ENCODE data around the gene RFX8. TPM values are rescaled to one million over a fixed set of nuclear protein-coding genes. Genes with fewer than 3 reads are reported as not detected.

Gene RFX8
- polyA plus RNA-seq, 1 experiment = 1.7 TPM

DNA sequence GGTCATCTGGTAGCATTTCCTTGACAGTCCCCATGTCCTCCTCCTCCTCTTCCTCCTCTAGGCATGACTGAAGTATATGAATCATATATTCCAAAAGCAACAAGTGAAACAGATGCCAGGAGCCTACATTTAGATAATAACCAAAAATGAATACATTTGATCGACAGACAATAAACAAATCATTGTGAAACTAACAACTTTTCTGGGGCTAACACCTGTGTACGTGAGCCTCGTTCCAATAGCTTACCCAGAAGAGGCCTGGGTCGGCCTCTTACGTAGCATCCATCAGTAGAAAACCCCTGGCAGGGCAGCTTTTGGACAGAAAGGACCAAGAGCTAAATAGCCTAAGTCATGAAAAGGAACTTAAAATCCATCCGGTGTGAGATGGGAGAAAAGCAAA lies 72.3 kb downstream of the RFX8 start:
- TF ChIP-seq, protein P1, sequence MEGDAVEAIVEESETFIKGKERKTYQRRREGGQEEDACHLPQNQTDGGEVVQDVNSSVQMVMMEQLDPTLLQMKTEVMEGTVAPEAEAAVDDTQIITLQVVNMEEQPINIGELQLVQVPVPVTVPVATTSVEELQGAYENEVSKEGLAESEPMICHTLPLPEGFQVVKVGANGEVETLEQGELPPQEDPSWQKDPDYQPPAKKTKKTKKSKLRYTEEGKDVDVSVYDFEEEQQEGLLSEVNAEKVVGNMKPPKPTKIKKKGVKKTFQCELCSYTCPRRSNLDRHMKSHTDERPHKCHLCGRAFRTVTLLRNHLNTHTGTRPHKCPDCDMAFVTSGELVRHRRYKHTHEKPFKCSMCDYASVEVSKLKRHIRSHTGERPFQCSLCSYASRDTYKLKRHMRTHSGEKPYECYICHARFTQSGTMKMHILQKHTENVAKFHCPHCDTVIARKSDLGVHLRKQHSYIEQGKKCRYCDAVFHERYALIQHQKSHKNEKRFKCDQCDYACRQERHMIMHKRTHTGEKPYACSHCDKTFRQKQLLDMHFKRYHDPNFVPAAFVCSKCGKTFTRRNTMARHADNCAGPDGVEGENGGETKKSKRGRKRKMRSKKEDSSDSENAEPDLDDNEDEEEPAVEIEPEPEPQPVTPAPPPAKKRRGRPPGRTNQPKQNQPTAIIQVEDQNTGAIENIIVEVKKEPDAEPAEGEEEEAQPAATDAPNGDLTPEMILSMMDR (IDR thresholded peaks at IDR 0.05; ENCODE audit: insufficient read depth, low read depth, low read length) = no peak
- DNase-seq (ENCODE audit: low read depth) = no peak
- ChIA-PET POLR2A (no interaction called here), CTCF (interaction anchor here (0.6 to 1.9 kb wide), 3 partner anchors 17 to 512 kb away, joined by 3 to 5 read pairs (median 3); no protein-coding TSS in a partner anchor)
- Histone ChIP-seq H3K27me3 (ENCODE audit: control insufficient read depth, insufficient read depth, low read length) (no peaks in the 10 kb centered on the region), H3K4me3 (ENCODE audit: low read depth, low read length) (no peak overlapping the region), H3K36me3 (ENCODE audit: control insufficient read depth, insufficient read depth, low read length) (no peaks in the 10 kb centered on the region)

DNA sequence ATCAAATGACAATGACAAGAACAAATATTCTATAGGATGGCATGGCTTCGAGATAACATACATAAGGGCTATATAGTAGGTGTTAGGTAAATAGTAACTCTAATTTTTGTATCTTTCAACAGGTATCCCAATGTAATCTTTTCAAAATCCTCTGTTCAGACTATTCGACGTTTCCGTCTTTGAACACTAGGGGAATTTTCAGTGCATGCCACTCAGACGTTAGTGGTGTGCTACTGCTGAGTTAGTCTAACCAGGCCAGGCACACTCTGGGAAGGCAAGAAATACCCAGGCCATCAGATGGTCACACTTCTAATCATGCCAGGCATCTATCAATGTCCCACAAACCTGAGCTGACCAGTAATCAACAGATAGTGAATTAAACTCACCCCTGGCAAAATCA lies 73.0 kb downstream of the RFX8 start:
- ChIA-PET POLR2A (no interaction called here), CTCF (interaction anchor here (1.2 to 1.9 kb wide), 2 partner anchors 17 to 28 kb away, joined by 3 to 5 read pairs; no protein-coding TSS in a partner anchor)

DNA sequence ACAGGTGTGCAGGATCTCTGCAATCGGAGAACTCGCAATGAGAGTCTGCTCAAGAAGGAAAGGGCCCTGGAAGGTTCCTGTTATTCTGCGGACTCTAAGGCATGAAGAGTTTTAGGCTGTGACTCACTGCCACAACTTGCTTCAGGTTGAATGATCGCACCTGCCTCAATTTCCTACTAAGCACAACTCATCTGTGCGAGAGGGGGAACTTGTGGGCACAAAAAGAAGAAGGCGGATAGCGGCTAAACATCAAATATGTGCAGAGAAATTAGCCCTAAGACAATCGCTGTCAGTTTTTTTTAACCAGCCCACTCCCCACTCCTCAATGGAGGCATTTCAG lies 73.6 kb downstream of the RFX8 start:
- no peak overlapping the region for H3K4me3 ChIP-seq (ENCODE audit: low read depth, low read length)
- no peak for DNase-seq (ENCODE audit: low read depth)
- TF ChIP-seq, protein P1 (IDR thresholded peaks at IDR 0.05; ENCODE audit: insufficient read depth, low read depth, low read length) = no peak
- H3K36me3 ChIP-seq (ENCODE audit: control insufficient read depth, insufficient read depth, low read length) = no peaks in the 10 kb centered on the region
- CTCF ChIA-PET = interaction anchor here (1.2 to 1.9 kb wide), 2 partner anchors 18 to 27 kb away, joined by 3 to 5 read pairs; no protein-coding TSS in a partner anchor
- no peaks in the 10 kb centered on the region for H3K27me3 ChIP-seq (ENCODE audit: control insufficient read depth, insufficient read depth, low read length)
- POLR2A ChIA-PET = no interaction called here

More for the DNA sequence above, 73.0 kb downstream of the RFX8 start:
- H3K4me3 ChIP-seq (ENCODE audit: low read depth, low read length) = no peak overlapping the region
- no peak for DNase-seq (ENCODE audit: low read depth)
- H3K36me3 ChIP-seq (ENCODE audit: control insufficient read depth, insufficient read depth, low read length) = no peaks in the 10 kb centered on the region
- TF ChIP-seq, protein P1 (IDR thresholded peaks at IDR 0.05; ENCODE audit: insufficient read depth, low read depth, low read length) = no peak
- no peaks in the 10 kb centered on the region for H3K27me3 ChIP-seq (ENCODE audit: control insufficient read depth, insufficient read depth, low read length)

DNA sequence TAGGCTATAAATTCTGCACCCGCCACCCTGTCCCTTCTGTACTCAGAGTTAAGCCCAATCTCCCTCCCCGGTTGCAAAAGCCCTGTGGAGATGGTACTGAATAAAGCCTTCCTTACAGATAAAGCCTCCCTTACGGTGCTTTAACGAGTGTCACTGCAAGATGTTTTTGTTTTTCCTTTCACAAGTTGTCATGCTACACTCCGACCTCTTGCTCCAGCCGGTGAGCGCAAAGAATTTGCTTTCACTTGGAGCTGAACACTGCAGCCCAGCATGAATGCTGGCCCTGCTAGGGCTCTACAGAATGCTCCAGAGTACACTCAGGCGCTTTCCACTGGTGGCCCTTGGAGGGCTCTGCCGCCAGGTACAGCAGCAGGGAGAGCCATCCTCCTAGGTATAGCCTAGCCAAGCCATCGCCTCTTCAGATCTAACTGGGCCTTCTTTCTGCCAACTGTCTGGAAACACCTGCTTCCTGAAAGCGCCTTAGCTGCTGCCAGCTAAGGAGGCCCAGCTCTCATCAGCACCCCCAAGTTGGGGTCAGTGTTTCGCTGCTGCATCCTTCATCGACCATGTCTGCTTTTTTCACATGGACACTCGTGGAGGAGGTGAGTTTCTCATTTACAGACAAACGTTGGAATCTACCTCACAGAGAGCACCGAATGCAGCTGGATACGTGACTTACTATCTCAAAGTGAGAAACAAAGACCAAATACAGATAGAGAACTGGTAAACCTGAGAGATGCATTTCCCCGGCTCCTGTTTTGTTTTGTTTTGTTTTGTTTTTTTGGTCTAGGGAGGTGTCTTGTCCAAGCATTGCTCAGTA lies 74.2 kb downstream of the RFX8 start:
- DNase-seq (ENCODE audit: low read depth) = no peak
- ChIA-PET CTCF (interaction anchor here (1.9 kb wide), 1 partner anchor 18 kb away, joined by 5 read pairs; no protein-coding TSS in a partner anchor), POLR2A (no interaction called here)
- no peaks in the 10 kb centered on the region for H3K36me3 ChIP-seq (ENCODE audit: control insufficient read depth, insufficient read depth, low read length)
- no peak overlapping the region for H3K4me3 ChIP-seq (ENCODE audit: low read depth, low read length)
- TF ChIP-seq, protein P1 (IDR thresholded peaks at IDR 0.05; ENCODE audit: insufficient read depth, low read depth, low read length) = no peak
- no peaks in the 10 kb centered on the region for H3K27me3 ChIP-seq (ENCODE audit: control insufficient read depth, insufficient read depth, low read length)

DNA sequence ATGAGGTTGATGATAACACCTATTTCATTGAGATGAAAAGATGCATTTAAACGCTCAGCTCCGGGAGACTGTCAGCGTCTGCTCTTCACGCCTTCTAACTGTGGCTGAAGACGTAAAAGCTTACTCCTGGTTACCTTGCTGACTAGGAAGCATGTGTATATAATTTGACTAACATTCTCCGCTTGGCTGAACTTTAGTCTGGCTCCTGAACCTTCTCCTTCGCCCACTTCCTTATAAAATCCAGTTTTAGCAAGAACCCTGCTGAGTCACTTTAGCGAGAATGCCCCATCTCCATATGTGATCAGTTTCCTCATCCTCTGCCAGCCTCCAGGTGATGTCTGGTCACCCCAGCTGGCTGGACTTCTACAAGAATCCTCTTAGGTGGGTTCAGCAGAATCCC lies 74.9 kb downstream of the RFX8 start:
- TF ChIP-seq, protein P1 (IDR thresholded peaks at IDR 0.05; ENCODE audit: insufficient read depth, low read depth, low read length) = no peak

More for the DNA sequence above, 74.9 kb downstream of the RFX8 start:
- H3K36me3 ChIP-seq (ENCODE audit: control insufficient read depth, insufficient read depth, low read length) = no peaks in the 10 kb centered on the region
- H3K4me3 ChIP-seq (ENCODE audit: low read depth, low read length) = no peak overlapping the region
- ChIA-PET POLR2A (no interaction called here), CTCF (no interaction called here)
- no peaks in the 10 kb centered on the region for H3K27me3 ChIP-seq (ENCODE audit: control insufficient read depth, insufficient read depth, low read length)
- no peak for DNase-seq (ENCODE audit: low read depth)

All from BJ (cell line).